ENCODE data around the gene PODN.

PODN gene

GRCh38 chr1:53063744-53064515 lies 1.9 kb downstream of the PODN start:
- in situ Hi-C loops (cut with HindIII; ENCODE audit: low pct_ligation_motif_present, low sequenced_read_pairs): no loop called here
- Histone ChIP-seq H3K27ac (no peak overlapping the region), H3K36me3 (replicated peaks) (no peaks in the 10 kb centered on the region), H3K4me3 (ENCODE audit: low read depth, low read length) (no peak overlapping the region), H3K27me3 (replicated peaks) (peaks cover 11% of the 10 kb centered on the region)
- no peak for TF ChIP-seq CTCF (IDR thresholded peaks at IDR 0.05; ENCODE audit: low read depth, low read length, missing control alignments)
- no peak for DNase-seq

GRCh38 chr1:53065391-53065790 lies 3.4 kb downstream of the PODN start:
- Histone ChIP-seq H3K27ac (no peak overlapping the region), H3K36me3 (replicated peaks) (no peaks in the 10 kb centered on the region), H3K27me3 (replicated peaks) (peaks cover 11% of the 10 kb centered on the region), H3K4me3 (ENCODE audit: low read depth, low read length) (no peak overlapping the region)
- DNase-seq: no peak
- in situ Hi-C loops (cut with HindIII; ENCODE audit: low pct_ligation_motif_present, low sequenced_read_pairs): no loop called here
- no peak for TF ChIP-seq CTCF (IDR thresholded peaks at IDR 0.05; ENCODE audit: low read depth, low read length, missing control alignments)

GRCh38 chr1:53066488-53066887 lies 4.5 kb downstream of the PODN start:
- DNase-seq: no peak
- Histone ChIP-seq H3K27me3 (replicated peaks) (peaks cover 11% of the 10 kb centered on the region), H3K4me3 (ENCODE audit: low read depth, low read length) (no peak overlapping the region), H3K36me3 (replicated peaks) (no peaks in the 10 kb centered on the region), H3K27ac (no peak overlapping the region)
- TF ChIP-seq CTCF (IDR thresholded peaks at IDR 0.05; ENCODE audit: low read depth, low read length, missing control alignments): no peak
- in situ Hi-C loops (cut with HindIII; ENCODE audit: low pct_ligation_motif_present, low sequenced_read_pairs): no loop called here

- DNase-seq: no peak
- H3K27me3 ChIP-seq (replicated peaks): peaks cover 9% of the 10 kb centered on the region
- TF ChIP-seq CTCF (IDR thresholded peaks at IDR 0.05; ENCODE audit: low read depth, low read length, missing control alignments): no peak
- in situ Hi-C loops (cut with HindIII; ENCODE audit: low pct_ligation_motif_present, low sequenced_read_pairs): no loop called here
- H3K27ac ChIP-seq: no peak overlapping the region
- H3K4me3 ChIP-seq (ENCODE audit: low read depth, low read length): no peak overlapping the region
- no peaks in the 10 kb centered on the region for H3K36me3 ChIP-seq (replicated peaks)
Observed at GRCh38 chr1:53066891-53067738, 5.1 kb downstream of the PODN start.

- Histone ChIP-seq H3K27me3 (replicated peaks) (peaks cover 5% of the 10 kb centered on the region), H3K4me3 (ENCODE audit: low read depth, low read length) (no peak overlapping the region), H3K36me3 (replicated peaks) (no peaks in the 10 kb centered on the region), H3K27ac (no peak overlapping the region)
- DNase-seq: no peak
- TF ChIP-seq CTCF (IDR thresholded peaks at IDR 0.05; ENCODE audit: low read depth, low read length, missing control alignments): no peak
- in situ Hi-C loops (cut with HindIII; ENCODE audit: low pct_ligation_motif_present, low sequenced_read_pairs): no loop called here
Observed at GRCh38 chr1:53067886-53068285, 5.9 kb downstream of the PODN start.
